SK-N-SH (cell line): ENCODE data around the gene RIPK4. TPM values are rescaled to one million over a fixed set of nuclear protein-coding genes. Genes with fewer than 3 reads are reported as not detected.
A peak's percentile ranks its signal among the peaks of the same experiment; 100 is the strongest.

ENCODE experiments used
- CTCF ChIA-PET: fragments of 300-600, 350-600 bp; formaldehyde crosslinking; extraction: SDS; loops from one replicate; lab custom pipeline; 2021; lab: Yijun Ruan, JAX
- POLR2A ChIA-PET: fragments of 350-600 bp; sonication (Branson Sonifier 250); formaldehyde crosslinking; extraction: SDS; loops from one replicate; lab custom pipeline; 2020; ENCODE audit warnings: antibody characterized with exemption, inconsistent platforms; lab: Yijun Ruan, JAX
- DNase-seq: peaks from one replicate; pipeline ENCODE4 v3.0.0; 2012
- H2AFZ ChIP-seq: fragments of 200-600 bp; sonication (generic); 2 replicates; pipeline ENCODE4 v1.8.1; 2016; ENCODE audit warnings: antibody characterized with exemption, mild to moderate bottlenecking, low read depth
- H3F3A ChIP-seq: fragments of 200-600 bp; sonication (generic); replicated peaks from 2 replicates; pipeline ENCODE3; 2016; ENCODE audit warnings: antibody characterized with exemption, mild to moderate bottlenecking; ENCODE audit not compliant: insufficient read depth
- H3K27ac ChIP-seq, 2 experiments: fragments of 200-500 bp in 1 of 2; fragments of 200-600 bp in 1 of 2; sonication (Bioruptor generic) in 1 of 2; sonication (generic), shearing (Covaris generic) in 1 of 2; 2 replicates each; pipeline versions ENCODE4 v1.5.1 to v1.6.1; 2014 to 2016; ENCODE audit warnings: low read depth in 2 of 2, inconsistent platforms in 1 of 2, low read length in 1 of 2, mild to moderate bottlenecking in 1 of 2, mixed read lengths in 1 of 2
- H3K27me3 ChIP-seq: fragments of 200-600 bp; sonication (generic), shearing (Covaris generic); 2 replicates; pipeline ENCODE4 v1.6.1; 2016; ENCODE audit warnings: mixed run types; ENCODE audit not compliant: insufficient read depth
- H3K36me3 ChIP-seq, 2 experiments: fragments of 200-500 bp in 1 of 2; fragments of 200-600 bp in 1 of 2; sonication (Bioruptor generic) in 1 of 2; sonication (generic) in 1 of 2; replicated peaks in 1 of 2; 2 replicates each; pipeline versions ENCODE3 to v1.5.1; 2014 to 2016; ENCODE audit warnings: low read length in 1 of 2, mild to moderate bottlenecking in 1 of 2; ENCODE audit not compliant: insufficient read depth in 2 of 2, control insufficient read depth in 1 of 2
- H3K4me1 ChIP-seq, 2 experiments: fragments of 200-500 bp in 1 of 2; fragments of 200-600 bp in 1 of 2; sonication (Bioruptor generic) in 1 of 2; sonication (generic), shearing (Covaris generic) in 1 of 2; 2 replicates each; pipeline versions ENCODE4 v1.5.1 to v1.6.1; 2014 to 2016; ENCODE audit warnings: low read depth in 1 of 2, low read length in 1 of 2, mixed run types in 1 of 2; ENCODE audit not compliant: insufficient read depth in 2 of 2, control insufficient read depth in 1 of 2
- H3K4me2 ChIP-seq: fragments of 200-600 bp; sonication (generic), shearing (Covaris generic); 2 replicates; pipeline ENCODE4 v1.6.1; 2017; ENCODE audit warnings: mixed run types
- H3K4me3 ChIP-seq, 2 experiments: fragments of 200-500 bp in 1 of 2; fragments of 200-600 bp in 1 of 2; sonication (Bioruptor generic) in 1 of 2; sonication (generic), shearing (Covaris generic) in 1 of 2; 2 replicates each; pipeline versions ENCODE4 v1.5.1 to v1.8.1; 2014 to 2016; ENCODE audit warnings: low read depth in 2 of 2, inconsistent platforms in 1 of 2, low read length in 1 of 2, mild to moderate bottlenecking in 1 of 2, mixed read lengths in 1 of 2, moderate library complexity in 1 of 2
- H3K79me2 ChIP-seq: fragments of 200-600 bp; sonication (generic); 2 replicates; pipeline ENCODE4 v1.8.1; 2017; ENCODE audit warnings: mild to moderate bottlenecking; ENCODE audit not compliant: insufficient read depth
- H3K9ac ChIP-seq: fragments of 200-600 bp; sonication (generic); 2 replicates; pipeline ENCODE4 v1.6.1; 2017; ENCODE audit warnings: mixed run types
- H3K9me2 ChIP-seq: fragments of 200-600 bp; sonication (generic); 2 replicates; pipeline ENCODE4 v1.6.1; 2017; ENCODE audit warnings: mixed run types
- H3K9me3 ChIP-seq: fragments of 200-600 bp; sonication (generic); 2 replicates; pipeline ENCODE4 v1.6.1; 2017; ENCODE audit warnings: mixed run types, mild to moderate bottlenecking, moderate library complexity
- H4K20me1 ChIP-seq: fragments of 200-600 bp; sonication (generic); 2 replicates; pipeline ENCODE4 v1.6.1; 2017; ENCODE audit warnings: mild to moderate bottlenecking, mixed run types; ENCODE audit not compliant: insufficient read depth
- ELF1 ChIP-seq: IDR thresholded peaks from 2 replicates; pipeline ENCODE4 v1.4.0; 2012
- EP300 ChIP-seq, 2 experiments: IDR thresholded peaks; 2 replicates each; pipeline versions ENCODE4 v1.4.0 to v1.6.1; 2012; ENCODE audit warnings: borderline replicate concordance in 1 of 2, low read depth in 1 of 2, low read length in 1 of 2
- FOSL2 ChIP-seq: IDR thresholded peaks from 2 replicates; pipeline ENCODE4 v1.4.0; 2012; ENCODE audit warnings: low read depth, mild to moderate bottlenecking, moderate library complexity, borderline replicate concordance
- FOXJ3 ChIP-seq: sonication (generic); formaldehyde crosslinking; IDR thresholded peaks from 2 replicates; pipeline ENCODE4 v1.5.1; 2020; ENCODE audit warnings: mild to moderate bottlenecking, missing genetic modification reagents
- FOXM1 ChIP-seq: IDR thresholded peaks from 2 replicates; pipeline ENCODE4 v1.4.0; 2012; ENCODE audit warnings: low read depth, mild to moderate bottlenecking
- GABPA ChIP-seq: IDR thresholded peaks from 2 replicates; pipeline ENCODE4 v1.4.0; 2012; ENCODE audit warnings: low read depth, mild to moderate bottlenecking
- JUND ChIP-seq: IDR thresholded peaks from 2 replicates; pipeline ENCODE4 v1.4.0; 2012
- NFIC ChIP-seq: IDR thresholded peaks from 2 replicates; pipeline ENCODE4 v1.4.0; 2012; ENCODE audit warnings: borderline replicate concordance
- TAF1 ChIP-seq: IDR thresholded peaks from 2 replicates; pipeline ENCODE4 v1.6.1; 2012; ENCODE audit warnings: low read depth, mild to moderate bottlenecking, low read length, moderate library complexity, borderline replicate concordance
- YY1 ChIP-seq: IDR thresholded peaks from 2 replicates; pipeline ENCODE4 v1.4.0; 2012; ENCODE audit warnings: low read depth, mild to moderate bottlenecking
- WGBS: methylation state at CpG from one replicate; pipeline ENCODE4 v1.1.6; 2017; ENCODE audit warnings: low lambda C conversion rate; 5-methylcytosine and 5-hydroxymethylcytosine counted together
- polyA plus RNA-seq, 3 experiments: library from polyadenylated mRNA; depleted of rRNA; stranded (reverse); fragments of >200 nt; gene quantifications; 2 replicates each; pipeline ENCODE4 v1.2.3, GENCODE V29; 2012
- TF ChIP-seq, protein P1 (sequence below): IDR thresholded peaks from 2 replicates; pipeline ENCODE4; 2012
- TF ChIP-seq, protein P2 (sequence below): IDR thresholded peaks from 2 replicates; pipeline ENCODE4 v1.4.0; 2012; ENCODE audit warnings: low read depth
- TF ChIP-seq, protein P3 (sequence below): IDR thresholded peaks from 2 replicates; pipeline ENCODE4 v1.4.0; 2012; ENCODE audit warnings: low read depth, borderline replicate concordance

RIPK4 gene
- polyA plus RNA-seq, 1 of the 3 experiments (the other 2 are of a cell fraction), result 11.0 TPM

DNA sequence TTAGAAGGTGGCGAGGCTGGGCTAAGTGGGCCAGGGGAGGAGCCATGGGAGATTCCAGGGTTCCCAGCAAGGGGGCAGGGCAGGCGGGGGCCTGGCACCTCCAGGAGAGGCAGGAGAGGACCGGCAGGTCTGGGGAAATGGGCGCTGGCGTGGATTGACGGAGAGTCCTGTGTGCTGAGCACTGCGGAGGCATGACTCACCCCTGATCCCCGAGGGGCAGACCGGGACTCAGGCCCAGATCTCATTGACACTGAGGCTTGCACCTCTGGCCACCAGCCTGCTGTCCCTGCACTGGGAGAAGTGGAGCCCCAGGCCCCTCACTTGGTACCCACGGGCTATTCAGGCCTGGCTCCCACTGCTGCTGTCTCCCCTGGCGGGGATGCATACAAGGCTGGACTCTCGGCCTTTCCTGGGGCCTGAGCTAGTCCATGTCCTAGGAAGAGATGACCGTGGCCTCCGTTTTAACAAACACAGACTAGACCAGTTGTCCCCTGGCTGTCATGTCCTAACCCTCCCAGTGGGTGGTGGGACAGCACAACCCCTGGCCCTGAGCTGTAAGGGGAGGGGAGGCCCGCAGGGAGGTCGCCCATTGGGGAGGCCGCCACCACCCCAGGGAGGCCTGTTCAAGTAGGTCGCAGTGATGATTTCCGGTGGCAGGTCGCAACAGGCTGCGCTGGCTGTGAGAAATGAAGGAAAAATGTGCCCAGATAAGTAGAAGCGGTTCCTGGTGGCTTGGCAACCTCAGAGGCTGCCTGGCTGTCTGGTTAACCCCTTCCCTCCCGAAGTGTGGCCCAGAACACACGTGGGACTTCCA, 39.7 kb downstream of the RIPK4 start:
- no peaks in the 10 kb centered on the region for H4K20me1 ChIP-seq
- POLR2A ChIA-PET, result no interaction called here

DNA sequence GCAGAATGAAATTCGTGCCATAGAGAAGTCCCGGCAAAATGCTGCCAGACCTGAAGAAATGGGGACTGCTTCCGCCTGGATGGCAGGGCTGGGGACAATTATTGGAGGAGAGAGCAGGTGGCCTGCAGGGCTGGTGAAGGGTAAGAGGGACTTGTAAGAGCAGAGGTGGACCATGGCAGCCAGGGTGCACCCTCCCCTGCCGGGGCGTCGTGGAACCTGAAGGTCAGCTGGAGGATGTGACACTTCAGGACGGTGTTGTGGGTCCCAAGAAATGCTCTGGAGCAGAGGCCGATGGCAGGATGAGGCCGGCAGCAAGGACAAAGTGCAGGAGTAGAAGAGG, 40.3 kb downstream of the RIPK4 start:
- Histone ChIP-seq H3K9me3 (no peaks in the 10 kb centered on the region), H3K4me2 (no peak overlapping the region), H3K27ac (peak overlapping the region in 1 of 2 experiments; percentile 80; a peak in 2 of 4 replicates), H3F3A (peaks cover 3% of the 10 kb centered on the region), H3K9me2 (no peaks in the 10 kb centered on the region), H3K27me3 (no peaks in the 10 kb centered on the region), H3K36me3 (no peaks in the 10 kb centered on the region), H3K4me1 (peaks cover 3 to 9% of the 10 kb centered on the region in 2 experiments; a peak in 3 of 4 replicates), H2AFZ (peak overlapping the region; percentile 76; the same call in 1 of the 2 replicates), H3K4me3 (no peak overlapping the region), H3K79me2 (no peaks in the 10 kb centered on the region), H4K20me1 (no peaks in the 10 kb centered on the region), H3K9ac (no peak overlapping the region)
- no peak for TF ChIP-seq FOSL2
- TF ChIP-seq, protein P1, sequence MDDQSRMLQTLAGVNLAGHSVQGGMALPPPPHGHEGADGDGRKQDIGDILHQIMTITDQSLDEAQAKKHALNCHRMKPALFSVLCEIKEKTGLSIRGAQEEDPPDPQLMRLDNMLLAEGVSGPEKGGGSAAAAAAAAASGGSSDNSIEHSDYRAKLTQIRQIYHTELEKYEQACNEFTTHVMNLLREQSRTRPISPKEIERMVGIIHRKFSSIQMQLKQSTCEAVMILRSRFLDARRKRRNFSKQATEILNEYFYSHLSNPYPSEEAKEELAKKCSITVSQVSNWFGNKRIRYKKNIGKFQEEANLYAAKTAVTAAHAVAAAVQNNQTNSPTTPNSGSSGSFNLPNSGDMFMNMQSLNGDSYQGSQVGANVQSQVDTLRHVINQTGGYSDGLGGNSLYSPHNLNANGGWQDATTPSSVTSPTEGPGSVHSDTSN, result no peak
- TF ChIP-seq YY1, result no peak
- TF ChIP-seq GABPA, result no peak
- no peak for TF ChIP-seq TAF1
- no peak for TF ChIP-seq FOXM1
- WGBS, result 91% methylated on average over 9 of the region's 9 CpGs
- POLR2A ChIA-PET, result no interaction called here
- CTCF ChIA-PET, result no interaction called here
- no peak for DNase-seq

More for the DNA sequence above, 39.7 kb downstream of the RIPK4 start:
- DNase-seq, result no peak
- Histone ChIP-seq H3K4me3 (no peak overlapping the region), H3K27me3 (no peaks in the 10 kb centered on the region), H3K4me2 (peak overlapping the region; percentile 59; the same call in 1 of the 2 replicates), H3K79me2 (no peaks in the 10 kb centered on the region), H3F3A (peaks cover 3% of the 10 kb centered on the region), H3K9me3 (no peaks in the 10 kb centered on the region), H3K9me2 (no peaks in the 10 kb centered on the region), H3K9ac (peak overlapping the region; percentile 53; the same call in 1 of the 2 replicates), H3K4me1 (peaks cover 3 to 9% of the 10 kb centered on the region in 2 experiments; a peak in 3 of 4 replicates), H2AFZ (peak overlapping the region; percentile 76; the same call in 1 of the 2 replicates), H3K27ac (peak overlapping the region in 1 of 2 experiments; percentile 80; a peak in 2 of 4 replicates), H3K36me3 (no peaks in the 10 kb centered on the region)
- TF ChIP-seq FOSL2, result peak; percentile 66; the same call in 1 of the 2 replicates
- TF ChIP-seq, protein P2, sequence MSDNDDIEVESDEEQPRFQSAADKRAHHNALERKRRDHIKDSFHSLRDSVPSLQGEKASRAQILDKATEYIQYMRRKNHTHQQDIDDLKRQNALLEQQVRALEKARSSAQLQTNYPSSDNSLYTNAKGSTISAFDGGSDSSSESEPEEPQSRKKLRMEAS, result 0 out of 2 replicates have a peak, but pooled peaks have one; percentile 6
- no peak for TF ChIP-seq FOXM1
- TF ChIP-seq EP300 (IDR thresholded peaks at IDR 0.05; ENCODE audit: borderline replicate concordance in 1 of 2, low read depth in 1 of 2, low read length in 1 of 2), result peak in 1 of 2 experiments; percentile 35; a peak in 1 of 4 replicates
- TF ChIP-seq NFIC, result peak; percentile 42
- TF ChIP-seq ELF1, result peak; percentile 38; the same call in 1 of the 2 replicates
- TF ChIP-seq, protein P1, result peak; percentile 32
- TF ChIP-seq, protein P3, sequence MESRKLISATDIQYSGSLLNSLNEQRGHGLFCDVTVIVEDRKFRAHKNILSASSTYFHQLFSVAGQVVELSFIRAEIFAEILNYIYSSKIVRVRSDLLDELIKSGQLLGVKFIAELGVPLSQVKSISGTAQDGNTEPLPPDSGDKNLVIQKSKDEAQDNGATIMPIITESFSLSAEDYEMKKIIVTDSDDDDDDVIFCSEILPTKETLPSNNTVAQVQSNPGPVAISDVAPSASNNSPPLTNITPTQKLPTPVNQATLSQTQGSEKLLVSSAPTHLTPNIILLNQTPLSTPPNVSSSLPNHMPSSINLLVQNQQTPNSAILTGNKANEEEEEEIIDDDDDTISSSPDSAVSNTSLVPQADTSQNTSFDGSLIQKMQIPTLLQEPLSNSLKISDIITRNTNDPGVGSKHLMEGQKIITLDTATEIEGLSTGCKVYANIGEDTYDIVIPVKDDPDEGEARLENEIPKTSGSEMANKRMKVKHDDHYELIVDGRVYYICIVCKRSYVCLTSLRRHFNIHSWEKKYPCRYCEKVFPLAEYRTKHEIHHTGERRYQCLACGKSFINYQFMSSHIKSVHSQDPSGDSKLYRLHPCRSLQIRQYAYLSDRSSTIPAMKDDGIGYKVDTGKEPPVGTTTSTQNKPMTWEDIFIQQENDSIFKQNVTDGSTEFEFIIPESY, result no peak; the same call in 1 of the 2 replicates
- TF ChIP-seq JUND, result peak; percentile 49; the same call in 1 of the 2 replicates
- TF ChIP-seq FOXJ3 (CRISPR knock-in tag), result no peak
- CTCF ChIA-PET, result interaction anchor here (0.6 to 1.0 kb wide), 2 partner anchors 22 to 115 kb away, joined by 3 read pairs; no protein-coding TSS in a partner anchor
- WGBS, result 33% methylated on average over 12 of the region's 24 CpGs
